Osteocyte (in vitro differentiated cells): ENCODE results near the gene MYADML2. TPM values are rescaled to one million over a fixed set of nuclear protein-coding genes. Genes with fewer than 3 reads are reported as not detected.

Experiments used
- DNase-seq: peaks from one replicate; pipeline ENCODE4 v3.0.0; 2021; ENCODE audit warnings: mixed read lengths; ENCODE audit not compliant: unreplicated experiment; ENCODE audit errors: extremely low spot score
- H3K27ac Mint-ChIP-seq: one replicate; pipeline ENCODE4 v1.8.0; 2021; ENCODE audit warnings: mild to moderate bottlenecking, mixed read lengths; ENCODE audit not compliant: unreplicated experiment
- H3K27me3 Mint-ChIP-seq: one replicate; pipeline ENCODE4 v1.8.0; 2021; ENCODE audit warnings: mixed read lengths; ENCODE audit not compliant: unreplicated experiment
- H3K36me3 Mint-ChIP-seq: one replicate; pipeline ENCODE4 v1.8.0; 2021; ENCODE audit warnings: mixed read lengths; ENCODE audit not compliant: unreplicated experiment
- H3K4me1 Mint-ChIP-seq: one replicate; pipeline ENCODE4 v1.8.0; 2021; ENCODE audit warnings: mixed read lengths; ENCODE audit not compliant: unreplicated experiment
- H3K4me3 Mint-ChIP-seq: one replicate; pipeline ENCODE4 v1.8.0; 2021; ENCODE audit warnings: mild to moderate bottlenecking, moderate library complexity, mixed read lengths; ENCODE audit not compliant: unreplicated experiment
- H3K9me3 Mint-ChIP-seq: one replicate; pipeline ENCODE4 v1.8.0; 2021; ENCODE audit warnings: mixed read lengths; ENCODE audit not compliant: unreplicated experiment
- CTCF ChIP-seq: fragments of 200-600 bp; sonication (generic); IDR thresholded peaks from 2 replicates; pipeline ENCODE4 v1.5.0; 2021; ENCODE audit warnings: antibody characterized with exemption, mild to moderate bottlenecking, moderate library complexity
- total RNA-seq: library from RNA; stranded (reverse); gene quantifications from 2 replicates; pipeline ENCODE4 v1.2.1, GENCODE V29; 2021

The MYADML2 gene
- total RNA-seq, 1 donor from 2014 or later, result not detected

GRCh38 chr17:81904600-81905423 lies 42.2 kb downstream of the MYADML2 start:
- no peak overlapping the region for H3K27ac Mint-ChIP-seq
- DNase-seq, result no peak

GRCh38 chr17:81903896-81904599 lies 43.0 kb downstream of the MYADML2 start:
- no peaks in the 10 kb centered on the region for H3K27me3 Mint-ChIP-seq
- no peak for TF ChIP-seq CTCF
- H3K4me3 Mint-ChIP-seq, result no peak overlapping the region
- no peak overlapping the region for H3K27ac Mint-ChIP-seq
- peaks cover 17% of the 10 kb centered on the region for H3K4me1 Mint-ChIP-seq
- H3K36me3 Mint-ChIP-seq, result peaks cover 10% of the 10 kb centered on the region
- no peak for DNase-seq
- H3K9me3 Mint-ChIP-seq, result no peaks in the 10 kb centered on the region

More at GRCh38 chr17:81904600-81905423, 42.2 kb downstream of the MYADML2 start:
- Mint-ChIP-seq H3K9me3 (no peaks in the 10 kb centered on the region), H3K4me3 (no peak overlapping the region), H3K36me3 (peaks cover 9% of the 10 kb centered on the region), H3K4me1 (peaks cover 10% of the 10 kb centered on the region), H3K27me3 (no peaks in the 10 kb centered on the region)
- no peak for TF ChIP-seq CTCF

- Mint-ChIP-seq H3K27ac (no peak overlapping the region), H3K27me3 (no peaks in the 10 kb centered on the region), H3K4me3 (no peak overlapping the region), H3K9me3 (no peaks in the 10 kb centered on the region), H3K36me3 (peaks cover 9% of the 10 kb centered on the region), H3K4me1 (peaks cover 24% of the 10 kb centered on the region)
- TF ChIP-seq CTCF, result no peak
- DNase-seq, result no peak
Measured at GRCh38 chr17:81903415-81903831, 43.6 kb downstream of the MYADML2 start.

GRCh38 chr17:81902653-81903414 lies 44.2 kb downstream of the MYADML2 start:
- no peaks in the 10 kb centered on the region for H3K9me3 Mint-ChIP-seq
- peaks cover 29% of the 10 kb centered on the region for H3K4me1 Mint-ChIP-seq
- H3K4me3 Mint-ChIP-seq, result no peak overlapping the region
- DNase-seq, result no peak
- no peak overlapping the region for H3K27ac Mint-ChIP-seq
- H3K27me3 Mint-ChIP-seq, result no peaks in the 10 kb centered on the region
- H3K36me3 Mint-ChIP-seq, result peaks cover 10% of the 10 kb centered on the region
- no peak for TF ChIP-seq CTCF
